NCI-H82 treated with DMSO at 0.1 percent for 48 hours (cell line): ENCODE measurements around the gene TNP2.

ENCODE experiments used
- DNase-seq: peaks from one replicate; lab custom pipeline; 2025; ENCODE audit not compliant: unreplicated experiment; lab: John Stamatoyannopoulos, UW

The TNP2 gene

DNA sequence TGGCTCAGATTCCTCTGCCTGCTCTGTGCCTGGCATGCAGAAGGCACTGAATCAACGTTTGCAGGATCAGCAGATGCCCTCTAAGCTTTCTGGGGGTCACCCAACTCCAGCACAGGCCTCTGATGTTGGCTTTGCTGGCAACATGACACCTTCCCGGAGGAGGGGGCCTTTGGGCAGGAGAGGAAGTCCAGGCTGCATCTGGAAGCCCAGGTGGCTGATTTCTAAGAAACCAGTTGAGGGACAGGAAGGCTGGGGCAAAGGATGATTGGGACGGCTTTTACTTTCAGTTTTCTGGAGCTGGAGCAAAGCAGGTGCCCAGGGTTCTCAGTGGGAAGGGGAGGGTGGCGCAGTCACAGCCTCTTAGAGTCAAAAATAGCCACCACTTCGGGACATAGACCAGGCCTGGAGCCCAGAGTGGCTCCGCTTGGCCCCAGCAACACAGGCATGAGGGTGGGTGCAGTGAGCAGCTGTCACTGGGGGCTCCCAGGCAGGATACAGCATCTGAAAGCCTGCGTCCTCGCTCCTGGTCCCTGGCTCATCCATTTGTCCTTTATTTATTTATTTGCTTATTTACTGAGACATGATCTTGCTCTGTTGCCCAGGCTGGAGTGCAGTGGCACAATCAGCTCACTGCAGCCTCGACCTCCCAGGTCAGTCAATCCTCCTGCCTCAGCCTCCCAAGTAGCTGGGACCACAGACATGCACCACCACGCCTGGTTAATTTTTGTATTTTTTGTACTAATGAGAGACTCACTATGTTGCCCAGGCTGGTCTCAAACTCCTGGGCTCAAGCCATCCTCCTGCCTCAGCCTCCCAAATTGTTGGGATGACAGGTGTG, 28.3 kb downstream of the TNP2 start:
- no peak for DNase-seq

GRCh38 chr16:11239644-11240632, 29.2 kb downstream of the TNP2 start:
- DNase-seq, result no peak

- no peak for DNase-seq
These were observed 30.6 kb downstream of the TNP2 start for GRCh38 chr16:11238272-11239202.

DNA sequence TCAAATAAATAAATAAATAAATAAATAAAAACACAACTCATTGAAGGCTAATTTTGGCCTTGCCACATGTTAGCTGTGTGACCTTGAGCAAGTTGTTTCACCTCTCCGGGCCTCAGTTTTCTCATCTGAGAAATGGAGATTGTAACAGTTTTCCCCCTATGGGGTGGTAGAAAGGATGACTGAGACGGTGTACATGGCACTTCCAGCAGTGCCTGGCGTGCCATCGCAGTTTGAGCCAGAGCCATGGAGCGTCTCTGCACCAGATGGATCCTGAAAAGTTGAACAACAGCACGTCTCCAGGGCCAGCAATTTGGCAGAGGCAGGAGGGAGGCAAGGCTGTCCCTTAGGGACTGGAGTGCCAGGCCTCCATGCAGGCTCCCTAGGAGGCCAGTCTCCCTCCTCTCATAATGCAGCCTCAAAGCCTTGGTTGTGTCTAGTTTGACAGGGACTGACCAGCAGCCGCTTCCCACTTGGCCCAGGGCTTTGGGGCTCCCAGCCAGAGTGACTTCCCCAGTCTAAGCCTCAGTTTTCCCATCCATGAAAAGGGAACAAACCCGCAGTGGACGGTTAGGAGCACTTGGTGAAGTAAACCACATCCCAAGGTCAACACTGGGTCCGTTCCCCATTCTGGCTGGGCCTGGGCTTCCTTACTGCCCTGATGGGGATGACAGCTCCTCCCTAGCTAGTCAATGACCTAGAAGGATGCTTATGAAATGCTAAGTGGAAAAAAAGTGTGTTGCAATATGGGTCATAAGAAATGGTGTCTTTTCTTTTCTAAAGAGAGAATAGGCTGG, 32.5 kb downstream of the TNP2 start:
- DNase-seq, result no peak

- DNase-seq, result no peak
These were observed 33.5 kb downstream of the TNP2 start for GRCh38 chr16:11235703-11235991.

GRCh38 chr16:11234884-11235702, 34.0 kb downstream of the TNP2 start:
- DNase-seq, result no peak

DNA sequence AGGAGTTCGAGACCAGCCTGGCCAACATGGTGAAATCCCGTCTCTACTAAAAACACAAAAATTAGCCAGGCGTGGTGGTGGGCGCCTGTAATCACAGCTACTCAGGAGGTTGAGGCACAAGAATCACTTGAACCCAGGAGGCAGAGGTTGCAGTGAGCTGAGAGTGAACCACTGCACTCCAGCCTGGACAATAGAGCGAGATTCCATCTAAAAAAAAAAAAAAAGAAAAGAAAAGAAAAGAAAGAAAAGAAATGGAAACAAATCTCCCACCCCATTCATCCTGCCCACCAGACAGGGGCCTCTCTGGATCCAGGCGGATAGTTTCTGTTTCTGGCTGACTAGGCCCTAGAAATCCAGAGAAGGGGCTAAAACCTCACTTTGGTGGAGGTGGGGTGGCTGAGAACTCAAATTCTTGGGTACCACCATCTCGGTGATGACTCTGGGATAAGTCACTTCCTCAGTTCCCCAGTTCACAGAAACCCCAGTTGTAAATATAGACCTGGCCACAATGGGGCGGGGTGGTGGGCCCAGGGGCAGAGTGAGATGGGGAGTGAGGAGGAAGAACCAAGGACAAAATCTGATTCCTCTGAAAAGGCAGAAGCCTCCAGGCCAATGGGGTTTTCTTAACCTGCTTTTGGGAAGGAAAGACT, 35.3 kb downstream of the TNP2 start:
- no peak for DNase-seq

- no peak for DNase-seq
These were observed 36.0 kb downstream of the TNP2 start for GRCh38 chr16:11232852-11233726.

- no peak for DNase-seq
These were observed 36.7 kb downstream of the TNP2 start for GRCh38 chr16:11232302-11232851.

- DNase-seq, result no peak
These were observed 37.7 kb downstream of the TNP2 start for GRCh38 chr16:11231367-11231970.

- no peak for DNase-seq
These were observed 39.2 kb downstream of the TNP2 start for GRCh38 chr16:11229906-11230305.

DNA sequence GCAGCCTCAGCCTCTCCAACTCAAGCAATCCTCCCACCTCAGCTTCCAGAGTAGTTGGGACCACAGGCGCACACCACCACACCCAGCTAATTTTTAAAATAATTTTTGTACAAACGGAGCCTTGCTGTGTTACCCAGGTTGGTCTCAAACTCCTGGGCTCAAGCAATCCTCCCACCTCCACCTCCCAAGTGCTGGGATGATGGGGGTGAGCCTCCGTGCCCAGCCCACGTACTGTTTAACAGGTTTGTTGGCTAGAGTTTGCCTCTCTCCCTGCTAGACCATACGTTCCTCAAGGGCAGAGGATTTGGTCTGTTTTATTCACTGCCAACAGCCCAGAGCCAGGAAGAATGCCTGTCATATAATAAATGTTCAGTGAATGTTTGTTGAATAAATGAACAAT, 39.7 kb downstream of the TNP2 start:
- no peak for DNase-seq

- no peak for DNase-seq
These were observed 43.2 kb downstream of the TNP2 start for GRCh38 chr16:11225677-11226549.

DNA sequence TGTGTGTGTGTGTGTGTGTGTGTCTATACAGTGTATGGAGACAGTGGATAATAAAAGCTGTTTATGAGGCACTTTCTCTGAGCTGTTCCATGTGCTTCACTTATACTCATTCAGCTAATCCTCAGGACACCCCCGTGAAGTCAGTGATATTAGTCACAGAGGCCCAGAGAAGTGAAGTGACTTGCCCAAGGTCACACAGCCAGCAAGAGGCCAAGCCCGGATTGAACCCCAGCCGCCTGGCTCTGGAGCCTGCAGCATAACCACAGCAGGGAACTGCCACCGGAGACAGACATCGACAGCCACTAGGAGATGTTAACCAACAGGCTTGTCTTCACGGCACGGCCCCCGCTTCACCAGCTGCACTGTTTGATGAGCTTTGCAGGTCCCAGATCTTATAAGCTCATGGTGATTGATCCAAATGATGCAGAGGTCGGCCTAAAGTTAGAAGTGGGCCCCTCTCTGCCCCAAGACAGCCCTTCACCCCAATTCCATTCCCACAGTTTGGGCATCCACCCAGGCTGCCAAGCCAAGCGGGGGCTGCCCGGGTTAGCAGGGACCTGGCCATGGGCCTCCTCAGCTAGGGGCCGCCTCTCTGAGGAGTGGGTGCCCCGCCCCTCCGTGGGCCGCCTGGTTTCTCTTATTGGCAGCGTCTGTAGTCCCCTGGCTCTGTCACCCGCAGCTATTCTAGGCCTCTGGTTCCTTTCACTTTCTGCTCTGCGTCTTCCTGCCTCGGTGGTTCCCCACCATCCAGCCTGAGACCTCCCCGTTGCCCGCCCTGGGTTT, 44.0 kb downstream of the TNP2 start:
- no peak for DNase-seq

- DNase-seq, result no peak
These were observed 44.8 kb downstream of the TNP2 start for GRCh38 chr16:11224096-11224893.
